Fibroblast of lung (primary cell): ENCODE data around the gene EML3.

Experiments
- CTCF ChIP-seq, 2 donors: IDR thresholded peaks in 1 of 2; conservative IDR thresholded peaks in 1 of 2; 1 replicate in 1 of 2; 2 replicates in 1 of 2; pipeline ENCODE4 v1.5.1; 2011 to 2012; ENCODE audit warnings: low read length in 2 of 2, control low read depth in 1 of 2, inconsistent platforms in 1 of 2, low read depth in 1 of 2, mild to moderate bottlenecking in 1 of 2
- EZH2 ChIP-seq: IDR thresholded peaks from 2 replicates; pipeline ENCODE4 v1.5.1; 2012; ENCODE audit warnings: low read length, control low read depth, mild to moderate bottlenecking; ENCODE audit errors: missing control alignments

GRCh38 chr11:62588966-62589637, 23.5 kb downstream of the EML3 start:
- TF ChIP-seq EZH2 (no peak), CTCF (conservative IDR thresholded peaks at IDR 0.05 in 1 of 2, IDR thresholded peaks at IDR 0.05 in 1 of 2; ENCODE audit: low read depth in 1 of 2, low read length in 2 of 2) (peak; percentile 22 to 44)
